ENCODE data around the gene ECE1.

The ECE1 gene

GRCh38 chr1:21268281-21269239, 21.7 kb downstream of the ECE1 start:
- CTCF ChIA-PET = interaction anchor here (0.5 to 9.7 kb wide), 23 partner anchors 11 to 101 kb away, joined by 3 to 131 read pairs (median 7); no protein-coding TSS in a partner anchor
- no peaks in the 10 kb centered on the region for H3K4me1 ChIP-seq (ENCODE audit: control extremely low read depth in 1 of 4, control insufficient read depth in 4 of 4, insufficient read depth in 4 of 4, low read length in 3 of 4)
- H3K27ac ChIP-seq (ENCODE audit: insufficient read depth in 1 of 2, low read depth in 1 of 2, low read length in 2 of 2, poor library complexity in 1 of 2, severe bottlenecking in 2 of 2) = no peak overlapping the region
- no peaks in the 10 kb centered on the region for H3K9me3 ChIP-seq (ENCODE audit: control extremely low read depth in 1 of 5, control insufficient read depth in 4 of 5, insufficient read depth in 2 of 5, low read depth in 1 of 5, low read length in 4 of 5)
- H3K4me3 ChIP-seq (ENCODE audit: control insufficient read depth in 1 of 7, extremely low read depth in 1 of 7, insufficient read depth in 4 of 7, low read depth in 2 of 7, low read length in 6 of 7) = no peak overlapping the region
- H3K27me3 ChIP-seq (replicated peaks in 2 of 5; ENCODE audit: control insufficient read depth in 4 of 5, insufficient read depth in 5 of 5, low read length in 4 of 5) = no peaks in the 10 kb centered on the region
- POLR2A ChIA-PET = no interaction called here
- H3K36me3 ChIP-seq (ENCODE audit: control insufficient read depth in 4 of 4, insufficient read depth in 4 of 4, low read length in 3 of 4) = peaks cover 0 to 3% (median 1%) of the 10 kb centered on the region in 4 experiments
- WGBS (ENCODE audit: insufficient coverage) = 93% methylated on average over 15 of the region's 17 CpGs
- no peak for DNase-seq

GRCh38 chr1:21267191-21268077, 22.8 kb downstream of the ECE1 start:
- no peaks in the 10 kb centered on the region for H3K27me3 ChIP-seq (replicated peaks in 2 of 5; ENCODE audit: control insufficient read depth in 4 of 5, insufficient read depth in 5 of 5, low read length in 4 of 5)
- peaks cover 0 to 3% (median 1%) of the 10 kb centered on the region in 4 experiments for H3K36me3 ChIP-seq (ENCODE audit: control insufficient read depth in 4 of 4, insufficient read depth in 4 of 4, low read length in 3 of 4)
- H3K4me1 ChIP-seq (ENCODE audit: control extremely low read depth in 1 of 4, control insufficient read depth in 4 of 4, insufficient read depth in 4 of 4, low read length in 3 of 4) = peaks cover 0 to 6% (median 5%) of the 10 kb centered on the region in 4 experiments
- H3K4me3 ChIP-seq (ENCODE audit: control insufficient read depth in 1 of 7, extremely low read depth in 1 of 7, insufficient read depth in 4 of 7, low read depth in 2 of 7, low read length in 6 of 7) = no peak overlapping the region
- no peak overlapping the region for H3K27ac ChIP-seq (ENCODE audit: insufficient read depth in 1 of 2, low read depth in 1 of 2, low read length in 2 of 2, poor library complexity in 1 of 2, severe bottlenecking in 2 of 2)
- ChIA-PET POLR2A (no interaction called here), CTCF (interaction anchor here (0.5 to 9.7 kb wide), 8 partner anchors 9 to 56 kb away, joined by 3 to 131 read pairs (median 3); no protein-coding TSS in a partner anchor)
- DNase-seq = no peak
- H3K9me3 ChIP-seq (ENCODE audit: control extremely low read depth in 1 of 5, control insufficient read depth in 4 of 5, insufficient read depth in 2 of 5, low read depth in 1 of 5, low read length in 4 of 5) = no peaks in the 10 kb centered on the region
- WGBS (ENCODE audit: insufficient coverage) = 97% methylated on average over 9 of the region's 16 CpGs

DNA sequence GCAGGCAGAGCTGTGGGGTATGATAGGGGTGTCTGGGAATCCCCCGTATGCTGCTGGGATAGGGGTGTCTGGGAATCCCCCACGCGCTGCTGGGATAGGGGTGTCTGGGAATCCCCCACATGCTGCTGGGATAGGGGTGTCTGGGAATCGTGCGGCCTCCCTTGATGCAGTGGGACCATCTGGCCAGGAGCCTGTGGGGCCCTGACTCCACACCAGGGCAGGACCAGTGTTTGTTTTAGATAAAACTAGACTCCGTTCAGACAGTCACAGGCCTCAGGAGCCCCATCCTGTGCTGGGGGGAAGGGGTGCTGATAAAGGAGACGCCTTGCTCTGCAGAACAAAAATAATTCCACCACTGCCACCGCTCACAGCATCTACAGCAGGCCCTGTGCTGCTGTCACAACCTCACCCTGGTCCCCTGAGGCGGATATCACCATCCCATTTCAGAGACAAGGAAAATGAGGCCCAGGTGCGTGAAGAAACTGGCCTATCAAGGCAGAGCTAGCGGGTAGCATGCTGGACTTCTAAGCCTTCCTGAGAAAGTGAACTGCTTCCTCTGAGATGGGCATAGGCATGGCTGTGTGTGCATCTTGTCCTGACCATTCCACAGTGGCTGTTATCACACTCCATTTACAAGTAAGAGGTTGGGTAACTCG, 24.0 kb downstream of the ECE1 start:
- Histone ChIP-seq H3K27me3 (replicated peaks in 2 of 5; ENCODE audit: control insufficient read depth in 4 of 5, insufficient read depth in 5 of 5, low read length in 4 of 5) (no peaks in the 10 kb centered on the region), H3K36me3 (ENCODE audit: control insufficient read depth in 4 of 4, insufficient read depth in 4 of 4, low read length in 3 of 4) (peaks cover 0 to 2% (median 0%) of the 10 kb centered on the region in 4 experiments), H3K27ac (ENCODE audit: insufficient read depth in 1 of 2, low read depth in 1 of 2, low read length in 2 of 2, poor library complexity in 1 of 2, severe bottlenecking in 2 of 2) (no peak overlapping the region), H3K4me3 (ENCODE audit: control insufficient read depth in 1 of 7, extremely low read depth in 1 of 7, insufficient read depth in 4 of 7, low read depth in 2 of 7, low read length in 6 of 7) (no peak overlapping the region), H3K9me3 (ENCODE audit: control extremely low read depth in 1 of 5, control insufficient read depth in 4 of 5, insufficient read depth in 2 of 5, low read depth in 1 of 5, low read length in 4 of 5) (no peaks in the 10 kb centered on the region), H3K4me1 (ENCODE audit: control extremely low read depth in 1 of 4, control insufficient read depth in 4 of 4, insufficient read depth in 4 of 4, low read length in 3 of 4) (peaks cover 0 to 18% (median 17%) of the 10 kb centered on the region in 4 experiments)
- ChIA-PET CTCF (interaction anchor here (0.7 to 9.7 kb wide), 3 partner anchors 8 to 68 kb away, joined by 3 to 131 read pairs (median 3); no protein-coding TSS in a partner anchor), POLR2A (no interaction called here)
- WGBS (ENCODE audit: insufficient coverage) = 84% methylated on average over 8 of the region's 12 CpGs
- peak in 1 of 3 donors; percentile 15 for DNase-seq

DNA sequence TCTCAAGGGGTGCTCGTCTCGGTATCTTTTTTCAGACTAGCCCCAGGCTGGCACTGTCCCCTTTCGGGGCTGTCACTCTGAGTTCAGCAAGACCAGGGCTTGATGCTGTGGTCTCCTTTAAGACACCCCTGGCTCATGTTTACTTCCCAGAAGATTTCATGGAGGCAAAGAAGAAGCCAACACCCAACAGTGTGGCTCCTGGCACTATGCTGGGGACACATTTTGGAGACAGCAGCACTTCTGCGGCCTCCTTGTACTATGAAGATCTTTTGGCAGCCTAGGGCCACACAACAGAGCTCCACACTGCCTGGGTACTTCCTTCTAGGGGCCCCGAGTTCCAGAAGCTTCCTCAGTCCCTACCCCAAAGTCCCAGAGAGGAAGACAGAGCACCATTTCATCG, 24.6 kb downstream of the ECE1 start:
- CTCF ChIA-PET = interaction anchor here (0.7 kb wide), 1 partner anchor 68 kb away, joined by 3 read pairs; no protein-coding TSS in a partner anchor
- no peak for DNase-seq
- H3K27me3 ChIP-seq (replicated peaks in 2 of 5; ENCODE audit: control insufficient read depth in 4 of 5, insufficient read depth in 5 of 5, low read length in 4 of 5) = peaks cover 0 to 3% (median 0%) of the 10 kb centered on the region in 5 experiments
- H3K4me1 ChIP-seq (ENCODE audit: control extremely low read depth in 1 of 4, control insufficient read depth in 4 of 4, insufficient read depth in 4 of 4, low read length in 3 of 4) = peaks cover 0 to 23% (median 18%) of the 10 kb centered on the region in 4 experiments
- H3K9me3 ChIP-seq (ENCODE audit: control extremely low read depth in 1 of 5, control insufficient read depth in 4 of 5, insufficient read depth in 2 of 5, low read depth in 1 of 5, low read length in 4 of 5) = no peaks in the 10 kb centered on the region
- H3K4me3 ChIP-seq (ENCODE audit: control insufficient read depth in 1 of 7, extremely low read depth in 1 of 7, insufficient read depth in 4 of 7, low read depth in 2 of 7, low read length in 6 of 7) = no peak overlapping the region
- H3K27ac ChIP-seq (ENCODE audit: insufficient read depth in 1 of 2, low read depth in 1 of 2, low read length in 2 of 2, poor library complexity in 1 of 2, severe bottlenecking in 2 of 2) = no peak overlapping the region
- peaks cover 0 to 2% (median 0%) of the 10 kb centered on the region in 4 experiments for H3K36me3 ChIP-seq (ENCODE audit: control insufficient read depth in 4 of 4, insufficient read depth in 4 of 4, low read length in 3 of 4)
- POLR2A ChIA-PET = no interaction called here
- 94% methylated on average over 6 of the region's 6 CpGs for WGBS (ENCODE audit: insufficient coverage)

DNA sequence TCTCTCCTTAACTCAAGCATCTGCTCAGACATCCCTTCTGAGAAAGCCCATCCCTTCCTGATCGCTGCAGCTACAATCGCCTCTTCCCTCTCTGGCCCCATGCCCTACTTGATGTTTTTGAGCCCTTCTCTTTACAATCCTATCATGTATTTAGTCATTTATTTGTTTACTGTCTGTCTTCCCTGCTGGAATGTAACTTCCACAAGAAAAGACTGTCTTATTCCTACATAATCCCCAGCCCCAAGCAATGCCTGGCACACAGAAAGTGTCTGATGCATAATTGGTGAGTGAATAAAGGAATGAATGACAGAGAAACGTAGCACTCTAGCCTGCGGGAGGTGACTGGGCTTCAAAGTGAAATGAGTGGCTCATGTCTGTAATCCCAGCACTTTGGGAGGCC, 25.4 kb downstream of the ECE1 start:
- no peaks in the 10 kb centered on the region for H3K9me3 ChIP-seq (ENCODE audit: control extremely low read depth in 1 of 5, control insufficient read depth in 4 of 5, insufficient read depth in 2 of 5, low read depth in 1 of 5, low read length in 4 of 5)
- no peak overlapping the region for H3K27ac ChIP-seq (ENCODE audit: insufficient read depth in 1 of 2, low read depth in 1 of 2, low read length in 2 of 2, poor library complexity in 1 of 2, severe bottlenecking in 2 of 2)
- peaks cover 0 to 3% (median 0%) of the 10 kb centered on the region in 5 experiments for H3K27me3 ChIP-seq (replicated peaks in 2 of 5; ENCODE audit: control insufficient read depth in 4 of 5, insufficient read depth in 5 of 5, low read length in 4 of 5)
- WGBS (ENCODE audit: insufficient coverage) = 90% methylated on average over 3 of the region's 4 CpGs
- POLR2A ChIA-PET = no interaction called here
- H3K4me1 ChIP-seq (ENCODE audit: control extremely low read depth in 1 of 4, control insufficient read depth in 4 of 4, insufficient read depth in 4 of 4, low read length in 3 of 4) = peaks cover 0 to 25% (median 18%) of the 10 kb centered on the region in 4 experiments
- H3K36me3 ChIP-seq (ENCODE audit: control insufficient read depth in 4 of 4, insufficient read depth in 4 of 4, low read length in 3 of 4) = peaks cover 0 to 2% (median 0%) of the 10 kb centered on the region in 4 experiments
- CTCF ChIA-PET = interaction anchor here (4.6 kb wide), 1 partner anchor 104 kb away, joined by 33 read pairs; no protein-coding TSS in a partner anchor
- DNase-seq = no peak
- no peak overlapping the region for H3K4me3 ChIP-seq (ENCODE audit: control insufficient read depth in 1 of 7, extremely low read depth in 1 of 7, insufficient read depth in 4 of 7, low read depth in 2 of 7, low read length in 6 of 7)

DNA sequence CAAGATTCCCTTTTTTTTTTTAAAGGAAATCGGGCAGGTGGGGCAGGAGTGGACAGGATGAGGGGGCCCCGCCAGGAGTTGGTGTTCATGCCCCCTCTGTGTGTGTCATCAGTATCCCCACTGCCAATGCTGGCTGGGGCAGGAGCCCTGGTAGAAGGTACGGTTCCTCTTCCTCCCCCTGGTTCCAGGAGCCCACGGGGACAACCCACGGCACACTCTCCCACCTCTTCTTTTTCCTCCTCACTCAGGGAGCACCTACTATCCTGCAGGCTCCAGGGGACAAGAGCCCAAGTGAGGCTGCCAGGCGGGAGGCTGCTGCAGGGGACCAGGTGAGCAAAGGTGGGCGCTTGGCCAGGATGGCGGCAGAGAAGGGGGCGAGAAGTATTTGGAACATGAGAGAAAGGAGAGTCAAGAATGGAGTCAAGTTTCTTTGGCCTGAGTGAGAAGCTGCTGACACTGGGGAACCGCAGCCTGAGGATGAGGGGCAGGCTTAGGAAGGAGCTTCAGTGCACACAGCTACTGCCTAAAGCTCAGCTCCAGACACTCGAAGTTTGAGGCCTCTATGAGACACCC, 26.5 kb downstream of the ECE1 start:
- no peaks in the 10 kb centered on the region for H3K9me3 ChIP-seq (ENCODE audit: control extremely low read depth in 1 of 5, control insufficient read depth in 4 of 5, insufficient read depth in 2 of 5, low read depth in 1 of 5, low read length in 4 of 5)
- DNase-seq = no peak
- H3K36me3 ChIP-seq (ENCODE audit: control insufficient read depth in 4 of 4, insufficient read depth in 4 of 4, low read length in 3 of 4) = peaks cover 0 to 2% (median 0%) of the 10 kb centered on the region in 4 experiments
- POLR2A ChIA-PET = no interaction called here
- H3K4me3 ChIP-seq (ENCODE audit: control insufficient read depth in 1 of 7, extremely low read depth in 1 of 7, insufficient read depth in 4 of 7, low read depth in 2 of 7, low read length in 6 of 7) = no peak overlapping the region
- WGBS (ENCODE audit: insufficient coverage) = 98% methylated on average over 8 of the region's 11 CpGs
- H3K27ac ChIP-seq (ENCODE audit: insufficient read depth in 1 of 2, low read depth in 1 of 2, low read length in 2 of 2, poor library complexity in 1 of 2, severe bottlenecking in 2 of 2) = no peak overlapping the region
- H3K4me1 ChIP-seq (ENCODE audit: control extremely low read depth in 1 of 4, control insufficient read depth in 4 of 4, insufficient read depth in 4 of 4, low read length in 3 of 4) = peaks cover 0 to 25% (median 18%) of the 10 kb centered on the region in 4 experiments
- CTCF ChIA-PET = interaction anchor here (4.6 kb wide), 1 partner anchor 105 kb away, joined by 33 read pairs; no protein-coding TSS in a partner anchor
- peaks cover 0 to 3% (median 0%) of the 10 kb centered on the region in 5 experiments for H3K27me3 ChIP-seq (replicated peaks in 2 of 5; ENCODE audit: control insufficient read depth in 4 of 5, insufficient read depth in 5 of 5, low read length in 4 of 5)
